Common myeloid progenitor, CD34-positive (primary cell): ENCODE results near the gene MYH1.

Source experiments
- CTCF ChIA-PET: fragments of 350-600 bp; sonication (Branson Sonifier 250); formaldehyde crosslinking; loops from one replicate; lab custom pipeline; 2021; ENCODE audit warnings: antibody characterized with exemption; lab: Charles Lee
- POLR2A ChIA-PET: fragments of 350-600 bp; sonication (Branson Sonifier 250); formaldehyde crosslinking; loops from one replicate; lab custom pipeline; 2021; ENCODE audit warnings: antibody characterized with exemption; lab: Charles Lee
- DNase-seq, 3 donors: peaks; one replicate each; pipeline versions ENCODE4 v3.0.0 to v3.0.0-alpha.2; 2013
- H3K27ac ChIP-seq, 2 experiments: 1 replicate in 1 of 2; 2 replicates in 1 of 2; pipeline ENCODE4 v1.7.0; 2013; ENCODE audit warnings: inconsistent platforms in 2 of 2, low read length in 2 of 2, mild to moderate bottlenecking in 2 of 2, low read depth in 1 of 2, moderate library complexity in 1 of 2; ENCODE audit not compliant: severe bottlenecking in 2 of 2, insufficient read depth in 1 of 2, poor library complexity in 1 of 2
- H3K27me3 ChIP-seq, 5 experiments: replicated peaks in 2 of 5; 1 replicate in 3 of 5; 2 replicates in 2 of 5; pipeline versions ENCODE4 v1.6.1 to v1.7.0; 2013; ENCODE audit warnings: low read length in 4 of 5, mild to moderate bottlenecking in 2 of 5, moderate library complexity in 2 of 5, inconsistent platforms in 1 of 5; ENCODE audit not compliant: insufficient read depth in 5 of 5, control insufficient read depth in 4 of 5
- H3K36me3 ChIP-seq, 4 experiments: 1 replicate in 2 of 4; 2 replicates in 2 of 4; pipeline versions ENCODE4 v1.6.1 to v1.7.0; 2013; ENCODE audit warnings: low read length in 3 of 4, control low read depth in 1 of 4, mild to moderate bottlenecking in 1 of 4; ENCODE audit not compliant: control insufficient read depth in 4 of 4, insufficient read depth in 4 of 4
- H3K4me1 ChIP-seq, 4 experiments: 1 replicate in 3 of 4; 2 replicates in 1 of 4; pipeline versions ENCODE4 v1.6.1 to v1.7.1; 2013; ENCODE audit warnings: low read length in 3 of 4, mild to moderate bottlenecking in 3 of 4, control low read depth in 1 of 4, inconsistent platforms in 1 of 4, moderate library complexity in 1 of 4; ENCODE audit not compliant: control insufficient read depth in 4 of 4, insufficient read depth in 4 of 4; ENCODE audit errors: control extremely low read depth in 1 of 4
- H3K4me3 ChIP-seq, 7 experiments: 1 replicate in 4 of 7; 2 replicates in 3 of 7; pipeline versions ENCODE4 v1.5.1 to v1.7.0; 2013; ENCODE audit warnings: mild to moderate bottlenecking in 7 of 7, low read length in 6 of 7, moderate library complexity in 6 of 7, inconsistent platforms in 2 of 7, low read depth in 2 of 7, control low read depth in 1 of 7; ENCODE audit not compliant: insufficient read depth in 4 of 7, control insufficient read depth in 1 of 7; ENCODE audit errors: extremely low read depth in 1 of 7
- H3K9me3 ChIP-seq, 5 experiments: 1 replicate in 4 of 5; 2 replicates in 1 of 5; pipeline versions ENCODE4 v1.6.1 to v1.7.1; 2013; ENCODE audit warnings: low read length in 4 of 5, mild to moderate bottlenecking in 2 of 5, inconsistent platforms in 1 of 5, low read depth in 1 of 5, moderate library complexity in 1 of 5; ENCODE audit not compliant: control insufficient read depth in 4 of 5, insufficient read depth in 2 of 5; ENCODE audit errors: control extremely low read depth in 1 of 5
- WGBS: methylation state at CpG from one replicate; pipeline ENCODE4 v1.1.5; 2013; ENCODE audit not compliant: insufficient coverage; 5-methylcytosine and 5-hydroxymethylcytosine counted together

MYH1 gene

DNA sequence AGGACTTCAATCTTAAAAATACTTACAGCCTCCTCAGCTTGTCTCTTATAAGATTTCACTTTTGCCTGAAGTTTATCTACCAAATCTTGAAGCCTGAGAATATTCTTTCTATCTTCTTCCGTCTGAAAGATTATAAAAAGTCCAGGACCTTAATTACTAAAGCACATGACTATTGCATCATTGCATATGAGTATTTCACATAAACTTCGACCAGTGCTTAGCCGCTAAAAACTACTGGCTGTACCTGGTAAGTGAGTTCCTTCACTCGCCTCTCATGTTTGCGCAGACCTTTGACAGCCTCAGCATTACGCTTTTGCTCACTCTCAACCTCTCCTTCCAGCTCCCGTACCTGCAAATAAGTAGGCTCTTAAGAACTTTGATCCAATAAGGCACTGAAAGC lies 4.7 kb upstream of the MYH1 start:
- WGBS, result 96% methylated on average over 6 of the region's 7 CpGs
- Histone ChIP-seq H3K4me3 (no peak overlapping the region), H3K27me3 (peaks cover 0 to 3% (median 0%) of the 10 kb centered on the region in 5 experiments), H3K9me3 (no peaks in the 10 kb centered on the region), H3K4me1 (no peaks in the 10 kb centered on the region), H3K36me3 (no peaks in the 10 kb centered on the region), H3K27ac (no peak overlapping the region)
- no peak for DNase-seq
- ChIA-PET POLR2A (no interaction called here), CTCF (no interaction called here)

DNA sequence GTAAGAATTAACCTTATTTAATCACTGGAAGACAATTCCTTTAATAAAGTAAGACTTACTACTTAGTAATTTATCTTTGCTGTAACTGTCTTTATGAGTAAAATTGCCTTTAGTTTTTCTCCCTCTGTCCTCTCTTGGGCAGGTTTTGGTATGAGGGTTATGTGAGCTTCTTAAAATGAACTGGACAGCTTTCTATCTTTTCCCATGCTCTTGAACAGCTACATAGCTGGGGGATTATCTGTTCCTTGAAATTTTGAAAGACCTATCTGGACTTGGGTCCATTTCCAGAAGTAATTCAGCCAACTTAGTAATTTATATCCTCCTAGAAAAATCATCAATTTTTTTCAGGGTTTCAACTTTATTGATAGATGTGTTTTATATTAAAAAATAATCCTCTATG lies 3.6 kb upstream of the MYH1 start:
- H3K9me3 ChIP-seq, result no peaks in the 10 kb centered on the region
- no peak for DNase-seq
- H3K36me3 ChIP-seq, result no peaks in the 10 kb centered on the region
- CTCF ChIA-PET, result no interaction called here
- no peaks in the 10 kb centered on the region for H3K4me1 ChIP-seq
- H3K27ac ChIP-seq, result no peak overlapping the region
- POLR2A ChIA-PET, result no interaction called here
- H3K27me3 ChIP-seq, result peaks cover 0 to 3% (median 0%) of the 10 kb centered on the region in 5 experiments
- no peak overlapping the region for H3K4me3 ChIP-seq

DNA sequence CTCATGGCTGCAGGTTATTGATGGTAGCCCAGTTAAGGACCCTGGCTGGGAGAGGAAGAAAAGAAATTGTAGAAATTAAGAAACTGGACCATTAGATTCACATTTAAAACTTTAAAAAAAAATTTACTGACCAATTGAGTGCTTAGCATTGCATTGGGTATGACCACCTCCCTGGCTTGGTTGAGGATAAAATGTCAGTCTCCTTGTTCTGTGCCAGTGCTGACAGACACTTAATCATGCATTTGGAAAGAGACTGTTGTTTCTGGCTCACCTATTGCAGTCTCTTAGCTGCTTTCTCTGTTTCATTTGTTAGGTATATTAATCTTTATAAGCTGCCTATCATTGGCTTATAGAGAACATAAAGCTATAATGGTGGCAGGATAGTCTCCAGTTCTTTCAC lies 1.7 kb downstream of the MYH1 start:
- H3K4me3 ChIP-seq, result no peak overlapping the region
- H3K27ac ChIP-seq, result no peak overlapping the region
- no peaks in the 10 kb centered on the region for H3K36me3 ChIP-seq
- ChIA-PET POLR2A (interaction anchor here (0.7 kb wide), 1 partner anchor 677 kb away, joined by 4 read pairs; no protein-coding TSS in a partner anchor), CTCF (interaction anchor here (1.0 kb wide), 1 partner anchor 9 kb away, joined by 3 read pairs; no protein-coding TSS in a partner anchor)
- no peaks in the 10 kb centered on the region for H3K4me1 ChIP-seq
- DNase-seq, result no peak
- H3K9me3 ChIP-seq, result no peaks in the 10 kb centered on the region
- peaks cover 0 to 4% (median 0%) of the 10 kb centered on the region in 5 experiments for H3K27me3 ChIP-seq

DNA sequence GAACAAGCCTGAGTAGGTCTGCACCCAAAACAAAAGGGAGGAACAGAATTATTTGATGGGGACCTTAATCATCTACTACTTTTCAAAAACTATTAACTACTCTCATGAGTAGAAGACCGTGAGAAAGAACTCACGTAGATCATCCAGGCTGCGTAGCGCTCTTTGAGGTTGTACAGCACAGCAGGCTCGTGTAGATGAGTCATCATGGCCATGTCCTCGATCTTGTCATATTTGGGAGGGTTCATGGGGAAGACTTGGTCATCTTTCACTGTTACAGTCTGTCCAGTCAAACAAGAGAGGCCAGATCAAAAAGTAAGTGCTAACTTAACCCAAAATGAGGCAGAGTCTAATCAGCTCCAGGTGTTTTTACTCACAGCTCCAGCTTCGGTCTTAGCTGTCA lies 2.3 kb downstream of the MYH1 start:
- ChIA-PET POLR2A (interaction anchor here (0.7 kb wide), 1 partner anchor 676 kb away, joined by 4 read pairs; no protein-coding TSS in a partner anchor), CTCF (no interaction called here)
- Histone ChIP-seq H3K4me3 (no peak overlapping the region), H3K9me3 (no peaks in the 10 kb centered on the region), H3K36me3 (no peaks in the 10 kb centered on the region), H3K4me1 (no peaks in the 10 kb centered on the region), H3K27ac (no peak overlapping the region), H3K27me3 (peaks cover 0 to 4% (median 0%) of the 10 kb centered on the region in 5 experiments)
- 93% methylated on average over 7 of the region's 7 CpGs for WGBS
- DNase-seq, result no peak

DNA sequence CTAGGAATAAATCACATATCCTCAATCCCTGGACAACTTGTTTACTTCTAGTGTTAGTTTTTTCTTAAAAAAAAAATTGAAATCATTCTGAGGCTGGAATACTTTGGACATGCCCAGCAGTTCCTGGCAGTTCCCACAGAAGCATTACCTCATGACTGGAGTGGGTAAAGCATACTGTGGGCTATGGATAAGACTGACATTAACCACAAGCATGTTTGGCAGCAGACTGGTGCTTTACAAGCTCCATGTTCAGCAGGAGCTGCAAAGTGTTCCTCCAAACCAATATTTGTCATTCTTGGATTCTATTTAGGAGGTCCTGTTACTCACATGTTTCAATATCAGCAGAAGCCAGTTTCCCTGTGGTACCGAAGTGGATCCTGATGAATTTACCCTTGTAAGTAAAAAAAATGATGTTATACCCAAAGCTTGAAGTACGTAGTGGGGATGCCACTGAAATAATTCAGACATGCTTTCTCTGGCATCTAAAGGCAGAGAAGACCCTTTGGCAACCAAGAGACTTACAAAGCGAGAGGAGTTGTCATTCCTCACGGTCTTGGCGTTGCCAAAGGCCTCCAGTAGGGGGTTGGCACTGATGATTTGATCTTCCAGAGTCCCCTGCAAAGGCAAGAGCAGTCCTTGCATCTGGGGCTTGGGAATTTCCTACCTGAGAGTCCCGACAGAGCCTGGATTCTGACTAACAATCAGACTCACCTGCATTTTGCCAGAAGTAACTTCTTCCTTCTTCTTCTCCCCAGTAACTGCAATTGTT lies 4.9 kb downstream of the MYH1 start:
- DNase-seq, result no peak
- Histone ChIP-seq H3K4me1 (no peaks in the 10 kb centered on the region), H3K9me3 (no peaks in the 10 kb centered on the region), H3K27me3 (peaks cover 0 to 4% (median 2%) of the 10 kb centered on the region in 5 experiments), H3K27ac (no peak overlapping the region), H3K36me3 (no peaks in the 10 kb centered on the region), H3K4me3 (no peak overlapping the region)
- 73% methylated on average over 3 of the region's 6 CpGs for WGBS
- CTCF ChIA-PET, result no interaction called here
- POLR2A ChIA-PET, result no interaction called here

DNA sequence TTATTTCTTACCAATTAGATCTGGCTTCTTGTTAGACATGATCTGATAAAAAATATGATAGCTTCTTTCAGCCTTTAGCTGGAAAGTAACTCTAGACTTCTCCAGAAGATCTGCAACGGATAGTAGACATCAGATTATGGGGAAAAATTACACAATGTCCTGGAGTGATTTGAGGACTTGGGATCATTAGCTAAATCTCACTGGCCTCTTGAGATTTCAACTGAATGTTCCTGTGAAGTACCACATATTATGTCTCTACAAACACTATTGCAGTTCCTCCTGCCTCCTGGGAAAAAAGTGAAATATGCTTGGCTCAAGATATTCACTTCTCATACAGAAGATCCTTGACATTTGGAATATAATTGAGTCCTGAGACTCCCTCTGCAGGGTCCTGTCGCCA lies 5.5 kb downstream of the MYH1 start:
- CTCF ChIA-PET, result no interaction called here
- 100% methylated on average over 1 of the region's 2 CpGs for WGBS
- POLR2A ChIA-PET, result no interaction called here
- Histone ChIP-seq H3K27me3 (peaks cover 0 to 4% (median 2%) of the 10 kb centered on the region in 5 experiments), H3K27ac (no peak overlapping the region), H3K9me3 (no peaks in the 10 kb centered on the region), H3K4me3 (no peak overlapping the region), H3K36me3 (no peaks in the 10 kb centered on the region), H3K4me1 (no peaks in the 10 kb centered on the region)
- no peak for DNase-seq

DNA sequence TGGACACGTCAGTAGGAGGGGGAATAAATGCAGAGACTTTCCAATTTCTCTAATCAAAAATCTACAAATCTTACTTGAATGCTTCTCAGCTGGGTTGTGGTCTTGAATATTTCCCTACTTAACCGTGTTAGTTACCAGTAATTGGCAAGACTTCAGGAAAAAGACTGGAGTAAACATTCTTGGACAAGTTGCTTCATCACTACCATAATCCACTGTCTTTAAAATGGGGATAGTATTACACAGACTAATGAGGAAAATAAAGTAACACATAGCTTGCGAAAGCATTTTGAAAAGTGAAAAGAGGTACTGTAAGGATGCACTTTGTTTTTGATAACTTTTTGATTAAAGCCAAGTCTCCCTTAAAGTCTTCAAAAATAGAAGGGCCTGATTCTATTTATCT lies 18.4 kb downstream of the MYH1 start:
- ChIA-PET POLR2A (interaction anchor here (0.6 kb wide), 1 partner anchor 78 kb away, joined by 5 read pairs; no protein-coding TSS in a partner anchor), CTCF (no interaction called here)
- Histone ChIP-seq H3K27me3 (no peaks in the 10 kb centered on the region), H3K27ac (no peak overlapping the region), H3K36me3 (no peaks in the 10 kb centered on the region), H3K9me3 (no peaks in the 10 kb centered on the region), H3K4me1 (no peaks in the 10 kb centered on the region), H3K4me3 (no peak overlapping the region)
- DNase-seq, result no peak
- no CpG with 5 or more reads among the region's 3 CpGs for WGBS
